ENCODE data around the gene DDX60. TPM values are rescaled to one million over a fixed set of nuclear protein-coding genes. Genes with fewer than 3 reads are reported as not detected.
A peak's percentile ranks its signal among the peaks of the same experiment; 100 is the strongest.

Gene DDX60
- total and polyA plus RNA-seq, 3 experiments from 2014 or later, result 4.9 to 26.7 (median 6.3) TPM

- DNase-seq, result no peak
- Histone ChIP-seq H3K9me3 (ENCODE audit: low read length) (no peaks in the 10 kb centered on the region), H3K36me3 (ENCODE audit: insufficient read depth, low read length) (peaks cover 6% of the 10 kb centered on the region), H3K27ac (ENCODE audit: low read depth, low read length) (no peak overlapping the region), H3K4me1 (ENCODE audit: insufficient read depth, low read length) (no peaks in the 10 kb centered on the region), H3K27me3 (ENCODE audit: insufficient read depth, low read length, poor library complexity, severe bottlenecking) (no peaks in the 10 kb centered on the region), H3K4me3 (ENCODE audit: low read length) (no peak overlapping the region)
- no peaks in the 10 kb centered on the region for H3K27me3 Mint-ChIP-seq
- no peak overlapping the region for H3K4me3 Mint-ChIP-seq
- POLR2A ChIA-PET, result no interaction called here
- H3K27ac Mint-ChIP-seq, result no peak overlapping the region
- CTCF ChIA-PET, result no interaction called here
- H3K36me3 Mint-ChIP-seq, result peaks cover 30 to 83% (median 46%) of the 10 kb centered on the region in 3 donors
- no peaks in the 10 kb centered on the region for H3K9me3 Mint-ChIP-seq
- no peaks in the 10 kb centered on the region for H3K4me1 Mint-ChIP-seq
Observed at GRCh38 chr4:168279556-168279955, 39.0 kb downstream of the DDX60 start.

GRCh38 chr4:168275836-168276235, 42.7 kb downstream of the DDX60 start:
- H3K27me3 Mint-ChIP-seq, result no peaks in the 10 kb centered on the region
- H3K9me3 Mint-ChIP-seq, result no peaks in the 10 kb centered on the region
- Histone ChIP-seq H3K4me3 (ENCODE audit: low read length) (no peak overlapping the region), H3K4me1 (ENCODE audit: insufficient read depth, low read length) (no peaks in the 10 kb centered on the region), H3K36me3 (ENCODE audit: insufficient read depth, low read length) (peaks cover 21% of the 10 kb centered on the region), H3K9me3 (ENCODE audit: low read length) (no peaks in the 10 kb centered on the region), H3K27me3 (ENCODE audit: insufficient read depth, low read length, poor library complexity, severe bottlenecking) (no peaks in the 10 kb centered on the region), H3K27ac (ENCODE audit: low read depth, low read length) (no peak overlapping the region)
- no peak overlapping the region for H3K4me3 Mint-ChIP-seq
- DNase-seq, result no peak
- H3K36me3 Mint-ChIP-seq, result peaks cover 34 to 90% (median 62%) of the 10 kb centered on the region in 3 donors
- POLR2A ChIA-PET, result no interaction called here
- H3K27ac Mint-ChIP-seq, result peak overlapping the region in 1 of 8 donors; percentile 38
- no peaks in the 10 kb centered on the region for H3K4me1 Mint-ChIP-seq
- CTCF ChIA-PET, result no interaction called here

GRCh38 chr4:168274871-168275270, 43.7 kb downstream of the DDX60 start:
- H3K36me3 ChIP-seq (ENCODE audit: insufficient read depth, low read length), result peaks cover 21% of the 10 kb centered on the region
- CTCF ChIA-PET, result no interaction called here
- H3K4me3 Mint-ChIP-seq, result no peak overlapping the region

DNA sequence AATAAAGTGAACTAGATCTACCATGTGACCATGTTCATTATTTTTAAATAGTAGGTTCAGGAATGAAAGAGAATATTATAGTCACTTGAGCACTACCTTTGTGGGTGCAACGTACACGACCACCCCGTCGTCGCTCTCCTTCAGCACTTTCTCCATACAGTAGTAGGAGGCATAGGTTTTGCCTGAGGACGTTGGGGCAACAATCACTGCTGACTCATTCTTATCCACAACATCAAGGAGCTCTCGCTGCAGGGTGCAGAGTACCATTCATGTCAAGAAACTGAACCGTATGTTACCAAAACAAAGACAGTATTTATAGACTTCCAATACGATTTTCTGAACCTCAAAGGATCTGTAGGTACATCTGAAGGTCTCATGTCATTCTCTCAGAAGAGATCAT, 44.7 kb downstream of the DDX60 start:
- H3K4me3 Mint-ChIP-seq, result no peak overlapping the region

More at GRCh38 chr4:168274871-168275270, 43.7 kb downstream of the DDX60 start:
- Histone ChIP-seq H3K27ac (ENCODE audit: low read depth, low read length) (no peak overlapping the region), H3K9me3 (ENCODE audit: low read length) (no peaks in the 10 kb centered on the region), H3K27me3 (ENCODE audit: insufficient read depth, low read length, poor library complexity, severe bottlenecking) (no peaks in the 10 kb centered on the region), H3K4me3 (ENCODE audit: low read length) (no peak overlapping the region), H3K4me1 (ENCODE audit: insufficient read depth, low read length) (no peaks in the 10 kb centered on the region)
- Mint-ChIP-seq H3K36me3 (peaks cover 35 to 87% (median 60%) of the 10 kb centered on the region in 3 donors), H3K27ac (no peak overlapping the region), H3K27me3 (no peaks in the 10 kb centered on the region), H3K4me1 (no peaks in the 10 kb centered on the region), H3K9me3 (no peaks in the 10 kb centered on the region)
- POLR2A ChIA-PET, result no interaction called here
- DNase-seq, result no peak

GRCh38 chr4:168272488-168272887, 46.1 kb downstream of the DDX60 start:
- POLR2A ChIA-PET, result no interaction called here
- no peak overlapping the region for H3K4me3 ChIP-seq (ENCODE audit: low read length)
- H3K9me3 ChIP-seq (ENCODE audit: low read length), result no peaks in the 10 kb centered on the region
- Mint-ChIP-seq H3K9me3 (no peaks in the 10 kb centered on the region), H3K27ac (peak overlapping the region in 2 of 8 donors; percentile 42 to 51), H3K36me3 (peaks cover 38 to 85% (median 59%) of the 10 kb centered on the region in 3 donors), H3K4me1 (no peaks in the 10 kb centered on the region), H3K4me3 (no peak overlapping the region), H3K27me3 (no peaks in the 10 kb centered on the region)
- H3K27me3 ChIP-seq (ENCODE audit: insufficient read depth, low read length, poor library complexity, severe bottlenecking), result no peaks in the 10 kb centered on the region
- CTCF ChIA-PET, result no interaction called here
- peak in 1 of 5 donors; percentile 40 for DNase-seq
- no peaks in the 10 kb centered on the region for H3K4me1 ChIP-seq (ENCODE audit: insufficient read depth, low read length)
- H3K27ac ChIP-seq (ENCODE audit: low read depth, low read length), result no peak overlapping the region
- H3K36me3 ChIP-seq (ENCODE audit: insufficient read depth, low read length), result peaks cover 18% of the 10 kb centered on the region

More for the DNA sequence above, 44.7 kb downstream of the DDX60 start:
- Mint-ChIP-seq H3K27ac (peak overlapping the region in 1 of 8 donors; percentile 11), H3K4me1 (no peaks in the 10 kb centered on the region), H3K36me3 (peaks cover 38 to 86% (median 59%) of the 10 kb centered on the region in 3 donors), H3K27me3 (no peaks in the 10 kb centered on the region), H3K9me3 (no peaks in the 10 kb centered on the region)
- no peak overlapping the region for H3K4me3 ChIP-seq (ENCODE audit: low read length)
- CTCF ChIA-PET, result no interaction called here
- no peaks in the 10 kb centered on the region for H3K27me3 ChIP-seq (ENCODE audit: insufficient read depth, low read length, poor library complexity, severe bottlenecking)
- H3K27ac ChIP-seq (ENCODE audit: low read depth, low read length), result no peak overlapping the region
- H3K4me1 ChIP-seq (ENCODE audit: insufficient read depth, low read length), result no peaks in the 10 kb centered on the region
- POLR2A ChIA-PET, result no interaction called here
- DNase-seq, result no peak
- peaks cover 21% of the 10 kb centered on the region for H3K36me3 ChIP-seq (ENCODE audit: insufficient read depth, low read length)
- no peaks in the 10 kb centered on the region for H3K9me3 ChIP-seq (ENCODE audit: low read length)

GRCh38 chr4:168269896-168270295, 48.7 kb downstream of the DDX60 start:
- Histone ChIP-seq H3K4me3 (ENCODE audit: low read length) (no peak overlapping the region), H3K36me3 (ENCODE audit: insufficient read depth, low read length) (peaks cover 27% of the 10 kb centered on the region), H3K9me3 (ENCODE audit: low read length) (no peaks in the 10 kb centered on the region), H3K27ac (ENCODE audit: low read depth, low read length) (no peak overlapping the region), H3K4me1 (ENCODE audit: insufficient read depth, low read length) (no peaks in the 10 kb centered on the region), H3K27me3 (ENCODE audit: insufficient read depth, low read length, poor library complexity, severe bottlenecking) (no peaks in the 10 kb centered on the region)
- H3K27me3 Mint-ChIP-seq, result no peaks in the 10 kb centered on the region
- ChIA-PET POLR2A (no interaction called here), CTCF (no interaction called here)
- no peak for DNase-seq
- peaks cover 46 to 88% (median 56%) of the 10 kb centered on the region in 3 donors for H3K36me3 Mint-ChIP-seq
- H3K4me3 Mint-ChIP-seq, result no peak overlapping the region
- H3K9me3 Mint-ChIP-seq, result no peaks in the 10 kb centered on the region
- peak overlapping the region in 1 of 8 donors; percentile 81 for H3K27ac Mint-ChIP-seq
- H3K4me1 Mint-ChIP-seq, result no peaks in the 10 kb centered on the region

- ChIA-PET CTCF (interaction anchor here (1.9 kb wide), 1 partner anchor 12 kb away, joined by 4 read pairs; no protein-coding TSS in a partner anchor), POLR2A (no interaction called here)
- Histone ChIP-seq H3K27me3 (ENCODE audit: insufficient read depth, low read length, poor library complexity, severe bottlenecking) (no peaks in the 10 kb centered on the region), H3K27ac (ENCODE audit: low read depth, low read length) (no peak overlapping the region), H3K36me3 (ENCODE audit: insufficient read depth, low read length) (peaks cover 15% of the 10 kb centered on the region), H3K4me3 (ENCODE audit: low read length) (no peak overlapping the region), H3K9me3 (ENCODE audit: low read length) (no peaks in the 10 kb centered on the region), H3K4me1 (ENCODE audit: insufficient read depth, low read length) (no peaks in the 10 kb centered on the region)
- Mint-ChIP-seq H3K4me1 (no peaks in the 10 kb centered on the region), H3K36me3 (peaks cover 36 to 89% (median 52%) of the 10 kb centered on the region in 3 donors), H3K27ac (no peak overlapping the region), H3K9me3 (no peaks in the 10 kb centered on the region), H3K4me3 (no peak overlapping the region), H3K27me3 (no peaks in the 10 kb centered on the region)
- DNase-seq, result no peak
Observed at GRCh38 chr4:168265327-168265726, 53.2 kb downstream of the DDX60 start.

DNA sequence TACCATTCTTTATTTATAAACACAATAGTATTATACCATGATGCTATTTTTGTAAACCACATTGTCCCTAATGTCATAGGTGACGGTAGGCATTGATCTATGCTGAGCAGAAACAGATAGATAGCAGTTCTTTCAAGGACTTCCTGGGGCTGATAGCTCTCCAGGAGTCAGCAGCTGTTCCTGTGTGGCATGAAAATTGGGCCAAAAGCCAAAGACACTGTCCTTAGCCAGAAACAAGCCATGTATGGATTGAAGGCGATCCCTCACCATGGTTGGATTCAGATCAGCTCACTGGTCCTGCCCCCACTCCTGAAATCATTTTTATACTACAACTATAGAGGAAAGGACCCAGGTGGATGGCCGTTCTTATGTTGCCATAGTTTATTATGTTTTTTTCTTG, 53.6 kb downstream of the DDX60 start:
- Histone ChIP-seq H3K4me1 (ENCODE audit: insufficient read depth, low read length) (no peaks in the 10 kb centered on the region), H3K4me3 (ENCODE audit: low read length) (no peak overlapping the region), H3K27ac (ENCODE audit: low read depth, low read length) (no peak overlapping the region), H3K27me3 (ENCODE audit: insufficient read depth, low read length, poor library complexity, severe bottlenecking) (no peaks in the 10 kb centered on the region), H3K9me3 (ENCODE audit: low read length) (no peaks in the 10 kb centered on the region), H3K36me3 (ENCODE audit: insufficient read depth, low read length) (peaks cover 18% of the 10 kb centered on the region)
- no peak for DNase-seq
- Mint-ChIP-seq H3K4me3 (no peak overlapping the region), H3K27ac (no peak overlapping the region), H3K4me1 (no peaks in the 10 kb centered on the region), H3K36me3 (peaks cover 37 to 89% (median 50%) of the 10 kb centered on the region in 3 donors), H3K27me3 (no peaks in the 10 kb centered on the region), H3K9me3 (no peaks in the 10 kb centered on the region)
- ChIA-PET CTCF (interaction anchor here (1.9 kb wide), 1 partner anchor 12 kb away, joined by 4 read pairs; no protein-coding TSS in a partner anchor), POLR2A (no interaction called here)
